OCI-LY3 (cell line): ENCODE measurements around the gene S100P.

Experiments
- H2AFZ ChIP-seq: fragments of 200-600, 300-600 bp; shearing (Covaris generic); 2 replicates; pipeline ENCODE4 v1.6.0; 2014; ENCODE audit warnings: antibody characterized with exemption, low read depth, low read length
- H3K27ac ChIP-seq: fragments of 200-600, 300-600 bp; sonication (generic); 2 replicates; pipeline ENCODE4 v1.5.1; 2014; ENCODE audit warnings: mild to moderate bottlenecking, low read length, moderate library complexity, mixed read lengths
- H3K27me3 ChIP-seq: fragments of 200-600, 300-600 bp; sonication (generic); 2 replicates; pipeline ENCODE4 v1.6.1; 2014; ENCODE audit warnings: low read depth, low read length, mixed read lengths
- H3K36me3 ChIP-seq: fragments of 200-600, 300-600 bp; sonication (generic); replicated peaks from 2 replicates; pipeline ENCODE3; 2014; ENCODE audit warnings: low read depth, low read length, mixed read lengths
- H3K4me1 ChIP-seq: fragments of 300-600, 200-600 bp; sonication (generic); 2 replicates; pipeline ENCODE4 v1.6.1; 2014; ENCODE audit warnings: low read length, mixed read lengths
- H3K4me2 ChIP-seq: fragments of 200-600, 300-600 bp; sonication (generic); 2 replicates; pipeline ENCODE4 v1.6.1; 2014; ENCODE audit warnings: low read length, mixed read lengths
- H3K4me3 ChIP-seq: fragments of 300-600, 200-600 bp; sonication (generic); 2 replicates; pipeline ENCODE4 v1.5.1; 2014; ENCODE audit warnings: antibody characterized with exemption, mild to moderate bottlenecking, low read length, moderate library complexity
- H3K79me2 ChIP-seq: fragments of 300-600, 200-600 bp; shearing (Covaris generic); 2 replicates; pipeline ENCODE4 v1.6.1; 2014; ENCODE audit warnings: mild to moderate bottlenecking, low read length, mixed read lengths
- H3K9ac ChIP-seq: fragments of 300-600, 200-600 bp; shearing (Covaris generic); 2 replicates; pipeline ENCODE4 v1.6.0; 2014; ENCODE audit warnings: mild to moderate bottlenecking, low read length, moderate library complexity
- H3K9me3 ChIP-seq: fragments of 200-600, 300-600 bp; shearing (Covaris generic); 2 replicates; pipeline ENCODE4 v1.6.1; 2014; ENCODE audit warnings: low read length, mixed read lengths; ENCODE audit not compliant: insufficient read depth
- H4K20me1 ChIP-seq: fragments of 200-600, 300-600 bp; sonication (generic); 2 replicates; pipeline ENCODE4 v1.6.1; 2016; ENCODE audit warnings: low read length, mixed read lengths; ENCODE audit not compliant: insufficient read depth
- EZH2phosphoT487 ChIP-seq: fragments of 200-600 bp; shearing (Covaris generic); IDR thresholded peaks from 2 replicates; pipeline ENCODE4 v1.6.1; 2018; ENCODE audit warnings: antibody characterized with exemption, mixed run types, low read depth
- TF ChIP-seq, protein P1 (sequence below): fragments of 200-600, 300-600 bp; sonication (generic); IDR thresholded peaks from 2 replicates; pipeline ENCODE4 v1.5.1; 2014; ENCODE audit warnings: antibody characterized with exemption, low read length, low read depth

S100P gene

DNA sequence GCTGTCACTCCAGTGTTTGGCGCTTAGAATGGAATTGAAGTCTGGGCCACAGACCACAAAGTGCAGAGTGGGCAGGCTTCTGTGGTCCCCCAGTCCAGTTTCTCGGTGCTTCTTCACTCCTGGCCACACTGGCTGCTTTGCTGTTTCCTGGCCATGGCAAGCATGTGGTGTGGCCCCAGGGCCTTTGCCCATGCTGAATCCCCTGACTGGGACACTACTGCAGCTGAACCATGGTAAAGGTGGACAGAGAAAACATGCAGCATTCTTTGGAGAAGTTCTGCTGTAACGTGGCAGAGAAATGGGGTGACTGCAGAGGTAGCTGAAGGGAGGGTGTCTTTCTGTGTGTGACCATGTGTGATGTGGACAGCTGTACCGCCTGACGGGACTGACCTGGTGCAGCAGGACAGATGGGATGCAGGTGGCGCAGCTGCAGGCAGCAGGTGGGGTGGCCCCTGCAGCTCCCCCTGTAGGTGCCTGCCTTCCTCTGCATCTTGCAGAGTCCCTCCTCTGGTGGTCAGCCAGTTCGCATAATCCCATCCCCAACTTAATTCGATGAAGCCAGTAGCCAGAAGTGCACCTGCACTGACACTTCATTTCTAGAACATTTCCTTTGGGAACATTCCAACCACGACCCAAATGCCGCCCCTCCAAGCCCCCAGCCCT, 13.2 kb upstream of the S100P start:
- Histone ChIP-seq H2AFZ (no peak overlapping the region), H3K27me3 (no peaks in the 10 kb centered on the region), H4K20me1 (peaks cover 10% of the 10 kb centered on the region), H3K36me3 (peaks cover 34% of the 10 kb centered on the region), H3K27ac (no peak overlapping the region), H3K9me3 (no peaks in the 10 kb centered on the region), H3K4me1 (peaks cover 7% of the 10 kb centered on the region), H3K4me2 (no peak overlapping the region), H3K79me2 (peaks cover 25% of the 10 kb centered on the region), H3K9ac (no peak overlapping the region), H3K4me3 (no peak overlapping the region)
- TF ChIP-seq, protein P1, sequence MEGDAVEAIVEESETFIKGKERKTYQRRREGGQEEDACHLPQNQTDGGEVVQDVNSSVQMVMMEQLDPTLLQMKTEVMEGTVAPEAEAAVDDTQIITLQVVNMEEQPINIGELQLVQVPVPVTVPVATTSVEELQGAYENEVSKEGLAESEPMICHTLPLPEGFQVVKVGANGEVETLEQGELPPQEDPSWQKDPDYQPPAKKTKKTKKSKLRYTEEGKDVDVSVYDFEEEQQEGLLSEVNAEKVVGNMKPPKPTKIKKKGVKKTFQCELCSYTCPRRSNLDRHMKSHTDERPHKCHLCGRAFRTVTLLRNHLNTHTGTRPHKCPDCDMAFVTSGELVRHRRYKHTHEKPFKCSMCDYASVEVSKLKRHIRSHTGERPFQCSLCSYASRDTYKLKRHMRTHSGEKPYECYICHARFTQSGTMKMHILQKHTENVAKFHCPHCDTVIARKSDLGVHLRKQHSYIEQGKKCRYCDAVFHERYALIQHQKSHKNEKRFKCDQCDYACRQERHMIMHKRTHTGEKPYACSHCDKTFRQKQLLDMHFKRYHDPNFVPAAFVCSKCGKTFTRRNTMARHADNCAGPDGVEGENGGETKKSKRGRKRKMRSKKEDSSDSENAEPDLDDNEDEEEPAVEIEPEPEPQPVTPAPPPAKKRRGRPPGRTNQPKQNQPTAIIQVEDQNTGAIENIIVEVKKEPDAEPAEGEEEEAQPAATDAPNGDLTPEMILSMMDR, result no peak
- TF ChIP-seq EZH2phosphoT487, result no peak

DNA sequence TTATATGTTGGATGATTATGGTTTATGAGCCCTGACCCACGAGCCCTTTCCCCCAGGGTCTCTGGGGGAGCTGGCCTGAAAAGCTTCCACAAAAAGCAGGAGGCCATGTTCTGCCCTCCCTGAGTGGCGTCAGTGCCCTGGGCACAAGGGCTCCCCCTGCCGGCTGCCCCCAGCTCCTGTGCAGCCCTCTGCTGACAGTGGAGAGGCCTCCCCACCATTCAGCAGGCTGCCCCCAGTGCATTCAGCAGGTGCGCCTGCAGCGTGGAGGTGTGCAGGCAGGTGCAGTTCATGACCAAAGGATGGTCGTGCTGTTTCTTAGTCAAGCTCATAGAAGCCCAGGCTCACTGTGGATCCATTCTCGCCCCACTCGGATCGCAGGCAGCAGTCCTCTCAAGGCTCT, 12.5 kb upstream of the S100P start:
- Histone ChIP-seq H3K9me3 (no peaks in the 10 kb centered on the region), H3K36me3 (peaks cover 27% of the 10 kb centered on the region), H2AFZ (no peak overlapping the region), H3K4me3 (no peak overlapping the region), H3K27ac (no peak overlapping the region), H3K4me2 (no peak overlapping the region), H3K79me2 (peaks cover 19% of the 10 kb centered on the region), H4K20me1 (peaks cover 5% of the 10 kb centered on the region; the same call in 1 of the 2 replicates), H3K9ac (no peak overlapping the region), H3K27me3 (no peaks in the 10 kb centered on the region), H3K4me1 (no peaks in the 10 kb centered on the region)
- TF ChIP-seq, protein P1, result peak; percentile 51
- TF ChIP-seq EZH2phosphoT487, result no peak

DNA sequence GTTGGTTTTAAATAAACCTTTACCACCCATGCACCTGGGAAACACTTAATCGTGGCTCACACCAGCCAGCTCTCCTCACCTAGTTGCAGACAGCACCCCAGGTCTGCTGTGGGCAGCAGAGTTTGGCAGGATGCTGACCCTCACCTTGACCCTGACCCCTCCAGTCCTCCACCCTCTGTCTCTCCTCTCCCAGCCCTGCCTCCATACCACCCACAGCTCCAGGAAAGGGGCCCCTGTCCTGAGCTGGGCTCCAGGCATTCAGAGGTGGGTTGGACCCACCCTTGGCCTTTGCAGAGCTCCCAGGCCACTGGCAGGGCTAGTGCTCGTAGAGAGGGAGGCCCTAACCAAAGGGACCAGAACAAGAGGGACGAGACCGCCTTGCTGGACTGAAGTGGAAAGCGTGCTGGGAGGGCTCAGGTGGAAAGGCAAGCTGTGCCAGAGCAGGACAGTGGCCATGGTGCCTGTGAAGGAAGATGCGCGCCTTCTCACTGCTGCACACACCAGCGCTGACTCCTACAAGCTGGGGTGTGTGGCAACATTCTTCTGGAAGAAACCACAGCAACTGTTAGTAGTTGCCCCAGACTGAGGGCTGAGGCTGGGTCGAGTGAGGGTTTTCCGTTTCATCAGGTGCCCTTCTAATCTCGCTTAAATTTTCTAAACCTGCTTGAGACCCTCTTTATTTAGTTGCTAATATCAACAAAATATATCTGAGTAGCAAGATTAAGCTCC, 10.7 kb upstream of the S100P start:
- H3K4me1 ChIP-seq, result no peaks in the 10 kb centered on the region
- H3K27ac ChIP-seq, result no peak overlapping the region
- no peak overlapping the region for H3K9ac ChIP-seq
- H3K9me3 ChIP-seq, result no peaks in the 10 kb centered on the region
- H4K20me1 ChIP-seq, result no peaks in the 10 kb centered on the region
- no peak overlapping the region for H3K4me3 ChIP-seq
- no peak overlapping the region for H2AFZ ChIP-seq
- no peaks in the 10 kb centered on the region for H3K27me3 ChIP-seq
- no peak overlapping the region for H3K4me2 ChIP-seq
- H3K79me2 ChIP-seq, result 0 out of 2 replicates have a peak, but pooled peaks cover 5% of the 10 kb centered on the region
- H3K36me3 ChIP-seq, result peaks cover 15% of the 10 kb centered on the region
- TF ChIP-seq, protein P1, result no peak
- no peak for TF ChIP-seq EZH2phosphoT487

DNA sequence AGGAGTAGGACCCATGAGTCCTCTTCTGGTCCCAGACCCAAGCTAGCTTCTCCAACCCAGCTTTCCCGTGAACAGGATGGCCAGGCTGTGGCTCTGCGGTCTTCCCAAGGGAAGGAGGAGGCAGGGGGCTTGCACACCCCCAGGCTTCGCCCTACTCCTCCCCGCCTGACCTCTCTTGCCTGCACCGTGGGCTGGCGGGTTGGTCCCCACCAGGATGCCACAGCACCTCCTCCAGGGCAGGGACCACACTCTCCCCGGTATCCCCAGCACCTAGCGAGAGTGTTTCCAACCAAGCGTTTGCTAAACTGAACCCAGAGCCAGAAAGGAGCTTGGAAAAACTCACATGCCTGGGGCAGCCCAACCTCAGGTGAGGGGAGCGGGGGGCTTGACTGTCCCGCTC, 9.0 kb upstream of the S100P start:
- H4K20me1 ChIP-seq, result no peaks in the 10 kb centered on the region
- TF ChIP-seq, protein P1, result no peak
- no peak for TF ChIP-seq EZH2phosphoT487
- no peak overlapping the region for H3K4me2 ChIP-seq

More for the DNA sequence above, 9.0 kb upstream of the S100P start:
- Histone ChIP-seq H3K79me2 (no peaks in the 10 kb centered on the region), H2AFZ (no peak overlapping the region), H3K4me1 (no peaks in the 10 kb centered on the region), H3K9me3 (no peaks in the 10 kb centered on the region), H3K27ac (no peak overlapping the region), H3K27me3 (no peaks in the 10 kb centered on the region), H3K4me3 (no peak overlapping the region), H3K36me3 (peaks cover 5% of the 10 kb centered on the region), H3K9ac (no peak overlapping the region)
